ENCODE measurements around the gene PLPP4. TPM values are rescaled to one million over a fixed set of nuclear protein-coding genes. Genes with fewer than 3 reads are reported as not detected.

The PLPP4 gene
- total and polyA plus RNA-seq, 9 donors, result 0.15 to 0.72 (median 0.31) TPM; not detected in 3

- no peak for TF ChIP-seq EP300 (IDR thresholded peaks at IDR 0.05)
- TF ChIP-seq, protein P1, sequence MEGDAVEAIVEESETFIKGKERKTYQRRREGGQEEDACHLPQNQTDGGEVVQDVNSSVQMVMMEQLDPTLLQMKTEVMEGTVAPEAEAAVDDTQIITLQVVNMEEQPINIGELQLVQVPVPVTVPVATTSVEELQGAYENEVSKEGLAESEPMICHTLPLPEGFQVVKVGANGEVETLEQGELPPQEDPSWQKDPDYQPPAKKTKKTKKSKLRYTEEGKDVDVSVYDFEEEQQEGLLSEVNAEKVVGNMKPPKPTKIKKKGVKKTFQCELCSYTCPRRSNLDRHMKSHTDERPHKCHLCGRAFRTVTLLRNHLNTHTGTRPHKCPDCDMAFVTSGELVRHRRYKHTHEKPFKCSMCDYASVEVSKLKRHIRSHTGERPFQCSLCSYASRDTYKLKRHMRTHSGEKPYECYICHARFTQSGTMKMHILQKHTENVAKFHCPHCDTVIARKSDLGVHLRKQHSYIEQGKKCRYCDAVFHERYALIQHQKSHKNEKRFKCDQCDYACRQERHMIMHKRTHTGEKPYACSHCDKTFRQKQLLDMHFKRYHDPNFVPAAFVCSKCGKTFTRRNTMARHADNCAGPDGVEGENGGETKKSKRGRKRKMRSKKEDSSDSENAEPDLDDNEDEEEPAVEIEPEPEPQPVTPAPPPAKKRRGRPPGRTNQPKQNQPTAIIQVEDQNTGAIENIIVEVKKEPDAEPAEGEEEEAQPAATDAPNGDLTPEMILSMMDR (IDR thresholded peaks at IDR 0.05), result no peak
- TF ChIP-seq POLR2A (IDR thresholded peaks at IDR 0.05), result no peak
- Histone ChIP-seq H3K27me3 (no peaks in the 10 kb centered on the region), H3K4me1 (ENCODE audit: insufficient read depth) (no peaks in the 10 kb centered on the region), H3K36me3 (no peaks in the 10 kb centered on the region), H3K4me3 (no peak overlapping the region), H3K9me3 (peaks cover 0 to 4% of the 10 kb centered on the region in 2 donors), H3K27ac (no peak overlapping the region)
- WGBS, 3 donors, result 70 to 79% (median 70%) methylated on average over 5 of the region's 5 CpGs
- intact Hi-C loops (cut with DNase I), result no loop called here
- no peak for DNase-seq
Measured at GRCh38 chr10:120606051-120606764, 149.2 kb downstream of the PLPP4 start.

GRCh38 chr10:120607016-120607709 lies 150.1 kb downstream of the PLPP4 start:
- 84 to 96% (median 85%) methylated on average over 2 of the region's 2 CpGs for WGBS, 3 donors
- DNase-seq, result no peak
- no peaks in the 10 kb centered on the region for H3K36me3 ChIP-seq
- H3K27me3 ChIP-seq, result no peaks in the 10 kb centered on the region
- no peaks in the 10 kb centered on the region for H3K9me3 ChIP-seq
- no peak overlapping the region for H3K4me3 ChIP-seq
- H3K4me1 ChIP-seq (ENCODE audit: insufficient read depth), result no peaks in the 10 kb centered on the region
- no peak for TF ChIP-seq EP300 (IDR thresholded peaks at IDR 0.05)
- TF ChIP-seq, protein P1 (IDR thresholded peaks at IDR 0.05), result no peak
- TF ChIP-seq POLR2A (IDR thresholded peaks at IDR 0.05), result no peak
- intact Hi-C loops (cut with DNase I), result no loop called here
- no peak overlapping the region for H3K27ac ChIP-seq

DNA sequence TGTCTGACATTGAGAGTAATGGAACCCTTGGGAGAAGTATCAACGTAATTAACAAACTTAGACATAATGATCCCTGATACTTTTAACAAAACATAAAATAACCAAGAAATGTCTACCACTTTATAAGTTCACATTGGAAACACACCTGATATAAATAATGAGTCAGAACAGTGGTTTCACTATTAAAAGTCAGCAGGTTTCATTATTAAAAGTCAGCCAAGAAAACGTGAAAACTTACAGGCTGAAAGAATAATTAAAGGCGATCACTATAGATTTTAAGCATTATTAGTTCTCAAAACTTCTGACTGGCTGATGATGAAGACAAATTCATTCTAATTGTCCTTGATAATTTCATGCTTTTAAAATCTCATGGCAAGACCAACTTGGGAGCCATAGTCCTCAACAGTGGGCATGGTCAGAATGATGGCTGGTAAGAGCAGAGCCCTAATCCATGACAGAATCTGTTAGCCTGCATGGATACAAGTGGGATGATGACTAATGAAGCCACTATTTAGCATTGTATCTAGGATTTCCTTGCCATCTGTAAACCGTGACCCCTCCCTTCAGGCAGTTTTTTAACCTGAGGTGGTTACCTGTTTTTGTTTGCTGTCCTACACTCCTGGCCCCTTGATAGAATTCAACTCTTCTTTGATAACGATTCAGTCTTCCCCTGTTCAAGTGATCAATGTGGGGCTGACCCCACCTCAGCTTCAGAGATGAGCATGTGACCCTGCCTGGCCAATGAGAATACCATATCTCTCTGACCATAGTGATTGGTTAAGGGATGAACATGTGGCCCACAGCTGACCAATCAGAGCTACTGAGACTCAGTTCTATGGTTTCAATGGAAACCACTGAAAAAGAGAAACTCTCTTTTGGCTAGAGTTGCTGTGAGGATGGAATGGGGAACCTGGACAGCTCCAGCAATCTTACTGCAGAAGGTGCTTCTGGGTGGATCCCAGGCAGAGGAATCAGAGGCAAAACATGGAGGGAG lies 151.0 kb downstream of the PLPP4 start:
- Histone ChIP-seq H3K4me3 (no peak overlapping the region), H3K27me3 (no peaks in the 10 kb centered on the region), H3K9me3 (no peaks in the 10 kb centered on the region), H3K4me1 (ENCODE audit: insufficient read depth) (no peaks in the 10 kb centered on the region), H3K36me3 (no peaks in the 10 kb centered on the region), H3K27ac (no peak overlapping the region)
- WGBS, 3 donors, result 80 to 84% (median 83%) methylated on average over 5 of the region's 5 CpGs
- no peak for DNase-seq
- TF ChIP-seq, protein P1 (IDR thresholded peaks at IDR 0.05), result no peak
- TF ChIP-seq EP300 (IDR thresholded peaks at IDR 0.05) (no peak), POLR2A (IDR thresholded peaks at IDR 0.05) (no peak)
- intact Hi-C loops (cut with DNase I), result no loop called here

- no peaks in the 10 kb centered on the region for H3K9me3 ChIP-seq
- no peak overlapping the region for H3K27ac ChIP-seq
- H3K4me3 ChIP-seq, result no peak overlapping the region
- DNase-seq, result no peak
- 71 to 84% (median 76%) methylated on average over 5 of the region's 5 CpGs for WGBS, 3 donors
- H3K27me3 ChIP-seq, result no peaks in the 10 kb centered on the region
- no peaks in the 10 kb centered on the region for H3K4me1 ChIP-seq (ENCODE audit: insufficient read depth)
- intact Hi-C loops (cut with DNase I), result no loop called here
- no peaks in the 10 kb centered on the region for H3K36me3 ChIP-seq
- TF ChIP-seq POLR2A (IDR thresholded peaks at IDR 0.05) (no peak), EP300 (IDR thresholded peaks at IDR 0.05) (no peak)
- TF ChIP-seq, protein P1 (IDR thresholded peaks at IDR 0.05), result no peak
Measured at GRCh38 chr10:120609006-120609405, 152.0 kb downstream of the PLPP4 start.

Data from ovary (tissue), 9 donors.